Right cardiac atrium (tissue), 5 donors: ENCODE results near the gene ADCYAP1. TPM values are rescaled to one million over a fixed set of nuclear protein-coding genes. Genes with fewer than 3 reads are reported as not detected.

Experiments used
- ATAC-seq, 2 donors: fragments of 200-7000 bp; cut with Tn5 transposase; one replicate each; pipeline versions ENCODE4 v1.8.0 to v1.9.1; 2020; ENCODE audit warnings: moderate library complexity in 2 of 2, mild to moderate bottlenecking in 1 of 2
- DNase-seq, 3 donors: peaks; one replicate each; pipeline ENCODE4 v3.0.0-alpha.2; 2020
- H3K27ac ChIP-seq: one replicate; pipeline ENCODE4 v1.5.1; 2013; ENCODE audit warnings: mild to moderate bottlenecking, low read length, control low read depth, moderate library complexity
- H3K27me3 ChIP-seq: one replicate; pipeline ENCODE4 v1.6.1; 2013; ENCODE audit not compliant: control insufficient read depth, insufficient read depth
- H3K4me1 ChIP-seq: one replicate; pipeline ENCODE4 v1.6.1; 2013; ENCODE audit warnings: low read length; ENCODE audit not compliant: control insufficient read depth, insufficient read depth
- H3K4me3 ChIP-seq: one replicate; pipeline ENCODE4 v1.5.1; 2013; ENCODE audit warnings: low read length, control low read depth
- H3K9me3 ChIP-seq: one replicate; pipeline ENCODE4 v1.6.1; 2013; ENCODE audit warnings: low read length; ENCODE audit not compliant: control insufficient read depth
- WGBS: extraction: QIAGEN DNeasy Blood & Tissue Kit; methylation state at CpG from one replicate; pipeline ENCODE4 v1.1.7; 2013; 5-methylcytosine and 5-hydroxymethylcytosine counted together
- intact Hi-C, 4 donors: fragments of 100-400 bp; cut with DNase I; formaldehyde crosslinking; loops; one replicate each; pipeline versions ENCODE4 v1.11.0 to v1.14.0; 2022 to 2023
- polyA plus RNA-seq: library from polyadenylated mRNA; stranded (reverse); fragments of 200-250 nt; gene quantifications from one replicate; pipeline ENCODE4 v1.2.3, GENCODE V29; 2013
- total RNA-seq, 4 donors: library from RNA; stranded (reverse); fragmentation: NEBNext Ultra II Directional; extraction: Animal tissue kit (Norgen Biotek cat#: 25700); gene quantifications; one replicate each; pipeline ENCODE4 v1.2.1, GENCODE V29; 2021
- donor health status: healthy with polysubstance abuse.
- donor health status: DM: no; HTN: yes; CAD: no.
- donor health status: DM: no; HTN: no; CAD: no.
- donor health status: DM: no; HTN: yes; CAD: no; lungs with severe emphysema.
- donor health status: DM: yes; HTN: yes; CAD: no.

The ADCYAP1 gene
- total and polyA plus RNA-seq, 5 donors, result 0.02 to 0.40 (median 0.33) TPM; not detected in 2

DNA sequence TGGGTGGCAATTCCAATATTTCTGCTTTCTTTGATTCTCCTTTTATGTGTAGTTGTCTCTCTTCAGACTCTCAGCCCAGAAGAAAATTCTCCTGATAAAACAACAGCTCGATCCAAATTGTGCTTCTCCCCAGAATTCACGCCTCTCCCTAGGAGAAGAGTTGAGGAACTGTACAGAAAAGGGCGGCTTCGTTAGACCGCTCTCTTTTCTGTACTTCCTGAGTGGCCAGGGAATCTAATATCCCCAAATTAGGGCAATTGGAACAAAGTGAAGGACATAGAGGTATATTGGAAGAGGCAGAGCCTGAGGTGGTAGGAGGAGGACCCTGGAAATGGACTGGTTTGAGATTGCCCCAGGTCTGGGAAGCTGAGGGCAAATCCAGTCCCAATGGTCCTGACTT lies 5.6 kb downstream of the ADCYAP1 start:
- DNase-seq, result no peak
- intact Hi-C loops, result no loop called here
- Histone ChIP-seq H3K27me3 (peaks cover 3% of the 10 kb centered on the region), H3K4me3 (no peak overlapping the region), H3K4me1 (peaks cover 5% of the 10 kb centered on the region), H3K27ac (no peak overlapping the region), H3K9me3 (no peaks in the 10 kb centered on the region)
- 46% methylated on average over 5 of the region's 5 CpGs for WGBS
- no peak for ATAC-seq

- no peak overlapping the region for H3K4me3 ChIP-seq
- H3K27ac ChIP-seq, result no peak overlapping the region
- no peak for DNase-seq
- ATAC-seq, result no peak
- WGBS, result 12% methylated on average over 2 of the region's 2 CpGs
- peaks cover 5% of the 10 kb centered on the region for H3K4me1 ChIP-seq
- intact Hi-C loops, result no loop called here
- no peaks in the 10 kb centered on the region for H3K9me3 ChIP-seq
- H3K27me3 ChIP-seq, result peaks cover 3% of the 10 kb centered on the region
Observed at GRCh38 chr18:911025-911424, 6.4 kb downstream of the ADCYAP1 start.

DNA sequence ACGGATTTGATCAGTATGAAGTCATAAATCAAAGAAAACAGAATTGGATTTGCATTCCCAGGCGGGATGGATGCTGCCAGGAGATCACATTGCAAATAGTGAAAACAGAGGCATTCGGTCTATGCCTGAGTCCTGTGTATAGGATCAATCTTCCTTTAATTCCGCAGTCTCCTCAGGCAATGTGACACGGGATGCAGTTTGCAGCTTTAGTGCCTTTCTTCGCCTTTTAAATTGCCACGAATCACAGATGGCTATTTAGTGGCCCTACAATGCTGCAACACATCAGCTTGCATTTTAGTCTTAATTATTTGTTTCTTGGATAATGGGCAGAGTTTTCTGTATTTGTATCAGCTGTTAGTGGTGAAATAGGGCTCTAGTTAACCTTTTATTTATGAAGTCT lies 6.8 kb downstream of the ADCYAP1 start:
- Histone ChIP-seq H3K4me3 (no peak overlapping the region), H3K4me1 (peaks cover 5% of the 10 kb centered on the region), H3K9me3 (no peaks in the 10 kb centered on the region), H3K27me3 (peaks cover 3% of the 10 kb centered on the region), H3K27ac (no peak overlapping the region)
- DNase-seq, result no peak
- ATAC-seq, result no peak
- intact Hi-C loops, result no loop called here
- 19% methylated on average over 7 of the region's 7 CpGs for WGBS

DNA sequence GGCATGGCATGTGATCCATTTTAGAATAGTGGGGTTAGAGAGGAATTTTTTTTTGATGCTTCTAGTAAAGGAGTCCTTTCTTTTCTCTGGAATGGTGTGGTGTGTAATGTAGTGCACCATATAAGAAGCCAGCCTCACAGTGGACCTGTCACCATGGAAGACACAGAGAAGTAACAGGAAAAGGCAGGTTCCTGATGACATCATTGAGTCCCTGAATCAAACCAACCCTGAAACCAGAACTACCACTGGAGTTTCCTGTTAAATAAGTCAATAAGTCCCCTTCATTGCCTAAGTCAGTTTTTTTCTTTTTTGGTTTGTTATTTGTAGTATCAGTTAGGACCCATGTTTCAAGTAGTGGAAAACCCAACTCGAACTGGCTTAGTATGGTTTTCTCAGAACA lies 11.9 kb downstream of the ADCYAP1 start:
- no peak overlapping the region for H3K4me3 ChIP-seq
- no peak overlapping the region for H3K27ac ChIP-seq
- H3K9me3 ChIP-seq, result no peaks in the 10 kb centered on the region
- intact Hi-C loops, result no loop called here
- peaks cover 3% of the 10 kb centered on the region for H3K27me3 ChIP-seq
- H3K4me1 ChIP-seq, result no peaks in the 10 kb centered on the region
- no peak for ATAC-seq
- no peak for DNase-seq
- 61% methylated on average over 1 of the region's 1 CpG for WGBS

GRCh38 chr18:919078-919477 lies 14.4 kb downstream of the ADCYAP1 start:
- Histone ChIP-seq H3K9me3 (no peaks in the 10 kb centered on the region), H3K27me3 (no peaks in the 10 kb centered on the region), H3K4me1 (no peaks in the 10 kb centered on the region), H3K4me3 (no peak overlapping the region), H3K27ac (no peak overlapping the region)
- WGBS, result 36% methylated on average over 2 of the region's 2 CpGs
- ATAC-seq (no peak), DNase-seq (no peak)
- intact Hi-C loops, result no loop called here

GRCh38 chr18:923144-923866 lies 18.6 kb downstream of the ADCYAP1 start:
- H3K27me3 ChIP-seq, result no peaks in the 10 kb centered on the region
- WGBS, result 72% methylated on average over 6 of the region's 6 CpGs
- H3K4me3 ChIP-seq, result no peak overlapping the region
- intact Hi-C loops, result no loop called here
- DNase-seq, result no peak
- no peaks in the 10 kb centered on the region for H3K4me1 ChIP-seq
- ATAC-seq, result no peak
- no peaks in the 10 kb centered on the region for H3K9me3 ChIP-seq
- no peak overlapping the region for H3K27ac ChIP-seq

- intact Hi-C loops, result no loop called here
Observed at GRCh38 chr18:924987-925386, 20.3 kb downstream of the ADCYAP1 start.

DNA sequence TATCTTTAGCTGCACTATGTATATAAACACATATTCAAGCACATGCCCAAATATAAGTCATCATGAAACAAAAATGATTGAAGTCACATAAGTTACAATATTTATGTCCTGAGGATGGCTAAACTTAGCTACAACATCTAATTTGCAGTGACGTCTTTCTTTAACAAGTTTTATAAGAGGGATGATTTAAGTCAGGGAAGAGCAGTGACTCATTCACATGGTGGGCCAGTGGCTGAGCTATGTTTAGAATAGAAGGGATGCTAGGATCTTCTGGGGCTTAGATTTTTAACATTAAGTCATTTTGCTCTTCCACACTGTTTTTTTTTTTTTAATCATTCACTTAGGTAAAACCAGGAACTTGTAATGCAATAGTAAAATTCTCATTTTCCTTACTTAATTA lies 22.3 kb downstream of the ADCYAP1 start:
- intact Hi-C loops, result no loop called here
- ATAC-seq (no peak), DNase-seq (no peak)
- WGBS, result 59% methylated on average over 1 of the region's 1 CpG
- Histone ChIP-seq H3K4me1 (no peaks in the 10 kb centered on the region), H3K9me3 (no peaks in the 10 kb centered on the region), H3K27me3 (no peaks in the 10 kb centered on the region), H3K27ac (no peak overlapping the region), H3K4me3 (no peak overlapping the region)

More at GRCh38 chr18:924987-925386, 20.3 kb downstream of the ADCYAP1 start:
- Histone ChIP-seq H3K4me1 (no peaks in the 10 kb centered on the region), H3K27ac (no peak overlapping the region), H3K27me3 (no peaks in the 10 kb centered on the region), H3K4me3 (no peak overlapping the region), H3K9me3 (no peaks in the 10 kb centered on the region)
- DNase-seq (no peak), ATAC-seq (no peak)
- 44% methylated on average over 1 of the region's 1 CpG for WGBS

GRCh38 chr18:933082-933481 lies 28.4 kb downstream of the ADCYAP1 start:
- H3K4me1 ChIP-seq, result no peaks in the 10 kb centered on the region
- H3K27ac ChIP-seq, result no peak overlapping the region
- WGBS, result 30% methylated on average over 2 of the region's 2 CpGs
- DNase-seq, result no peak
- no peaks in the 10 kb centered on the region for H3K27me3 ChIP-seq
- no peak overlapping the region for H3K4me3 ChIP-seq
- ATAC-seq, result peak in 1 of 2 donors; percentile 14
- H3K9me3 ChIP-seq, result no peaks in the 10 kb centered on the region
- intact Hi-C loops, result no loop called here

- WGBS, result 52% methylated on average over 8 of the region's 8 CpGs
Observed at GRCh38 chr18:934518-935133, 30.0 kb downstream of the ADCYAP1 start.

GRCh38 chr18:936941-937340 lies 32.3 kb downstream of the ADCYAP1 start:
- no peaks in the 10 kb centered on the region for H3K9me3 ChIP-seq
- no peak overlapping the region for H3K27ac ChIP-seq
- H3K4me3 ChIP-seq, result no peak overlapping the region
- ATAC-seq, result no peak
- H3K27me3 ChIP-seq, result no peaks in the 10 kb centered on the region
- 69% methylated on average over 6 of the region's 6 CpGs for WGBS
- DNase-seq, result no peak
- intact Hi-C loops, result no loop called here
- no peaks in the 10 kb centered on the region for H3K4me1 ChIP-seq

More at GRCh38 chr18:934518-935133, 30.0 kb downstream of the ADCYAP1 start:
- no peaks in the 10 kb centered on the region for H3K4me1 ChIP-seq
- intact Hi-C loops, result no loop called here
- H3K9me3 ChIP-seq, result no peaks in the 10 kb centered on the region
- H3K27ac ChIP-seq, result no peak overlapping the region
- no peak overlapping the region for H3K4me3 ChIP-seq
- ATAC-seq (no peak), DNase-seq (no peak)
- no peaks in the 10 kb centered on the region for H3K27me3 ChIP-seq
